NB4 (cell line): ENCODE measurements around the gene NAT16.
A peak's percentile ranks its signal among the peaks of the same experiment; 100 is the strongest.

Experiments used
- DNase-seq: peaks from one replicate; pipeline ENCODE4 v3.0.0; 2010; ENCODE audit warnings: low read depth
- H3K4me3 ChIP-seq: one replicate; pipeline ENCODE4 v1.5.1; 2011; ENCODE audit warnings: mild to moderate bottlenecking, low read depth, low read length, moderate library complexity
- MYC ChIP-seq: IDR thresholded peaks from 2 replicates; pipeline ENCODE4 v1.6.1; 2011; ENCODE audit warnings: low read depth, low read length
- POLR2A ChIP-seq: IDR thresholded peaks from 2 replicates; pipeline ENCODE4 v1.6.1; 2011; ENCODE audit warnings: mild to moderate bottlenecking; ENCODE audit not compliant: insufficient read length; ENCODE audit errors: extremely low read depth
- TF ChIP-seq, protein P1 (sequence below): IDR thresholded peaks from 2 replicates; pipeline ENCODE4 v1.6.1; 2011; ENCODE audit warnings: low read depth, low read length
- TF ChIP-seq, protein P2 (sequence below): IDR thresholded peaks from one replicate; pipeline ENCODE4 v1.5.1; 2012; ENCODE audit warnings: low read depth, low read length

NAT16 gene

DNA sequence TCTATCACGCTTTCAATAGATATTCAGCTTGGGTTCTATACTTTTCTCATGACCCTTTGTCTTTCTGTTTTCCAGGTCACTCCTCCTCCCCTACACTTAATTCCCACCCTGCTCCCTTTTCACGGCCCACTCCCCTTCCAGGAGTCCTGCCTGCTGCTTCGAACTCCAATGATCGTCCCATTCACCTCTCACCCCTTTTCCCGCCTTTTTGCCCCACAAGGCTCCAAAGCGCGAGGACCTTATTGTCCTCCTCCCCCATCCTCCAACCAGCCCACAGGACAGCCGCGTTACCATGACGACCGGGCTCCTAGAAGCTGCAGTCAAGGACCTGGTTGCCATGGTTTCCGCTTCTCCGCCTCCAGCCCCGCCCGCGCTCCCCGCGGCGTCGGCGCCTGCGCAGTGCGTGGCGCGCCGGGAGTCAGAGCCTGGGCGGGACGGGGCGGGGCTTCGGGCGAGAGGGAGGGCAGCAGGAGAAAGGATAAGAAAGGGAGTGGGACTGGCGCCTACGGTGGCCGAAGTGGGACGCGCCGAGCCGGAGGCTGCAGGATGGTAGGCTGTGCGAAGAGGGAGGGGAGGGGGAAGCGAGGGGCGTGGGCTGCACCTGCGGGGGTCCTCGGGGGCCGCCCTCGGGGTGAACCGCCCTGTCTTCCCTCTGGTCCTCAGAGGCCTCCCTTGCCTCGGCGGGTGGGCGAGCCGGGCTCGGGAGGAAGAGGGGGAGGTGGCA is 26.0 kb downstream of the NAT16 start, which contains the start of gene AP1S1:
TSS of gene AP1S1 (plus strand) at position 508 of the 724 bp plus-strand sequence. CDS start at position 547, 39 bp downstream.
- peak within 1 kb of the TSS; percentile 69 for H3K4me3 ChIP-seq
- peak; percentile 96 for DNase-seq
- TF ChIP-seq, protein P1, sequence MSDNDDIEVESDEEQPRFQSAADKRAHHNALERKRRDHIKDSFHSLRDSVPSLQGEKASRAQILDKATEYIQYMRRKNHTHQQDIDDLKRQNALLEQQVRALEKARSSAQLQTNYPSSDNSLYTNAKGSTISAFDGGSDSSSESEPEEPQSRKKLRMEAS = no peak; the same call in 1 of the 2 replicates
- TF ChIP-seq, protein P2, sequence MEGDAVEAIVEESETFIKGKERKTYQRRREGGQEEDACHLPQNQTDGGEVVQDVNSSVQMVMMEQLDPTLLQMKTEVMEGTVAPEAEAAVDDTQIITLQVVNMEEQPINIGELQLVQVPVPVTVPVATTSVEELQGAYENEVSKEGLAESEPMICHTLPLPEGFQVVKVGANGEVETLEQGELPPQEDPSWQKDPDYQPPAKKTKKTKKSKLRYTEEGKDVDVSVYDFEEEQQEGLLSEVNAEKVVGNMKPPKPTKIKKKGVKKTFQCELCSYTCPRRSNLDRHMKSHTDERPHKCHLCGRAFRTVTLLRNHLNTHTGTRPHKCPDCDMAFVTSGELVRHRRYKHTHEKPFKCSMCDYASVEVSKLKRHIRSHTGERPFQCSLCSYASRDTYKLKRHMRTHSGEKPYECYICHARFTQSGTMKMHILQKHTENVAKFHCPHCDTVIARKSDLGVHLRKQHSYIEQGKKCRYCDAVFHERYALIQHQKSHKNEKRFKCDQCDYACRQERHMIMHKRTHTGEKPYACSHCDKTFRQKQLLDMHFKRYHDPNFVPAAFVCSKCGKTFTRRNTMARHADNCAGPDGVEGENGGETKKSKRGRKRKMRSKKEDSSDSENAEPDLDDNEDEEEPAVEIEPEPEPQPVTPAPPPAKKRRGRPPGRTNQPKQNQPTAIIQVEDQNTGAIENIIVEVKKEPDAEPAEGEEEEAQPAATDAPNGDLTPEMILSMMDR = no peak
- no peak for TF ChIP-seq POLR2A
- TF ChIP-seq MYC = no peak

DNA sequence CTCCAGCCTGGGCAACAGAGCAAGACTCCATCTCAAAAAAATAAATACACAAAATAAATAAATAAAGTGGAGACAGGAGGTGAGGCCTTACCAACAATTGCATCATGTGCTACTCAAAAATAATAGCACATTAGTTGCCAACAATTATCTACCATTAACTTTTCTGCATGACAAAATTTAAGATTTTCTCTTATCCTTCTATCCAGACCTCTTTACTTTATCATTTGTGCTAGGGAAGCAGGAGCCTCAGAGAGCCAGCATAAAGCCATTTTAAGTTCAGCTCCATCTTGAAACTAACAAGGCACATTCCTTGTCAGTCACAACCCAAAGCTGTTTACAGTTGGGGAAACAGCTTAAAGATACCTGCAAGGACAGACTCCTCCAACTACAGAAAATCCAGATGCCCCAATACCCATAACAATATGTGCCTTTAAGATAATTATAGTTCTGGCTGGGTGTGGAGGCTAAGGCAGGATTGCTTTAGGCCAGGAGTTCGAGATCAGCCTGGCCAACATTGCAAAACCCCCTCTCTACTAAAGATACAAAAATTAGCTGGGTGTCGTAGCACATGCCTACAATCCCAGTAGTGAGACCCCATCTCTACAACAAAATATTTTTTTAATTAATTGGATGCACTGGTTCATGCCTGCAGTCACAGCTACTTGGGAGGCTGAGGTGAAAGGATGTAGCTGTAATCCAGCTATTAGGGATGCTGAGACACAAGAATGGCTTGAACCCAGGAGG is 28.0 kb downstream of the NAT16 start:
- TF ChIP-seq POLR2A = no peak
- TF ChIP-seq, protein P1 = no peak
- TF ChIP-seq, protein P2 = no peak
- TF ChIP-seq MYC = no peak
- H3K4me3 ChIP-seq = no peak overlapping the region
- no peak for DNase-seq

DNA sequence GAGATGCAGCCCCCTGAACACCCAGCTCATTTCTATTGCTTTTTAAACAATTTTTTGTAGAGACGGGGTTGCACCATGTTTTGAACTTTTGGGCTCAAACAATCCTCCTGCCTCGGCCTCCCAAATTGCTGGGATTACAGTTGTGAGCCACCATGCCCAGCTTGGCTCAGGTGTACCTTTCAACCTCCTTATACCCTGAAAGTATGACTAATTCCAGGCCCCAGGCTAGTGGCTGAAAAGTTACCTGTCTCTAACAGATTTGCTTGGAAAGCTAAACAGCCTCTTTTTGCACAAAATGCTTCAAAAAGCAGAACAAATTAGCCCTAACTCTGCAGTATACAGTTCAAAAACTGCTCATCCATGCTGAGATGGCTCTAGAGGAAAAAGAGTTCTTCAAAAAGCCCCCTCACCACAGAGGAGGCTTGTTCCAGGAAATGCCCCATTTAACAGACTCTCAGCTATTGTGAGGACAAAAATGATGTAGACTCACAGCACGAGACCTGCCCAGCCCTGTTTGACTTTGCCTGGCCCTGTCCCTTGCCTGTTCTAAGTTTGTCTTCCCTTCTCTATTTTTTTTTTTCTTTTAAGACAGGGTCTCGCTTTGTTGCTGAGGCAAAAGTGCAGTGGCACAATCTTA is 39.2 kb downstream of the NAT16 start:
- TF ChIP-seq POLR2A (no peak), MYC (no peak)
- TF ChIP-seq, protein P1 = no peak
- TF ChIP-seq, protein P2 = no peak
- H3K4me3 ChIP-seq = no peak overlapping the region
- no peak for DNase-seq

DNA sequence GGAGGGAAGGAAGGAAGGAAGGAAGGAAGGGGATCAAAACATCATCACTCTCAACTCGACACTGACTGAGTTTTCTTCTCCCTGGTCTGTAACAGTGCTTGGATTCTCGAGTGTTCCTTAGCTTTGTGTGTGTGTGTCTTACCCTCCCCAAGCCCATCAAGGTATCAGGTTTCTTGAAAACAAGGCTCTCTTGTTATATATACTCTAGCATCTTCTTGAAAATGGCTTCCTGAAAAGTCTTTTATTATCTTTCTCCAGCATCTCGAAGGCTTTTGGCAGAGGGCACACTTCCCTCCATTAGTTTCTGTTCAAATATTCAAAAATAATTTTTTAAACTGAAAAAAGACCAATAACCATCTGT is 39.8 kb downstream of the NAT16 start:
- no peak for TF ChIP-seq POLR2A
- TF ChIP-seq, protein P2 = no peak
- TF ChIP-seq, protein P1 = no peak
- TF ChIP-seq MYC = no peak
- no peak overlapping the region for H3K4me3 ChIP-seq
- DNase-seq = no peak

DNA sequence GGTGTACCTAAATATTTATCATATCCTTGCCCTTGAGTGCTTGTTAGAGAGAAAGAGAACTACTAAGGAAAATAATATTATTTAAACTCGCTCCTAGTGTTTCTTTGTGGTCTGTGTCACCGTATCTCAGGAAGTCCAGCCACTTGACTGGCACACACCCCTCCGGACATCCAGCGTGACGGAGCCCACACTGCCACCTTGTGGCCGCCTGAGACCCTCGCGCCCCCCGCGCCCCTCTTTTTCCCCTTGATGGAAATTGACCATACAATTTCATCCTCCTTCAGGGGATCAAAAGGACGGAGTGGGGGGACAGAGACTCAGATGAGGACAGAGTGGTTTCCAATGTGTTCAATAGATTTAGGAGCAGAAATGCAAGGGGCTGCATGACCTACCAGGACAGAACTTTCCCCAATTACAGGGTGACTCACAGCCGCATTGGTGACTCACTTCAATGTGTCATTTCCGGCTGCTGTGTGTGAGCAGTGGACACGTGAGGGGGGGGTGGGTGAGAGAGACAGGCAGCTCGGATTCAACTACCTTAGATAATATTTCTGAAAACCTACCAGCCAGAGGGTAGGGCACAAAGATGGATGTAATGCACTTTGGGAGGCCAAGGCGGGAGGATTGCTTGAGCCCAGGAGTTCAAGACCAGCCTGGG is 41.8 kb downstream of the NAT16 start:
- TF ChIP-seq, protein P1 = peak; percentile 93
- TF ChIP-seq POLR2A (no peak), MYC (peak; percentile 81)
- TF ChIP-seq, protein P2 = peak; percentile 60
- peak overlapping the region; percentile 29 for H3K4me3 ChIP-seq
- peak; percentile 99 for DNase-seq
